ENCODE measurements around the gene TMEM191C.
"Not testable (repeated sequence)": the region's sequence is repeated elsewhere in the genome, so short reads cannot be mapped to it uniquely, and the experiment has no call there.

Gene TMEM191C

DNA sequence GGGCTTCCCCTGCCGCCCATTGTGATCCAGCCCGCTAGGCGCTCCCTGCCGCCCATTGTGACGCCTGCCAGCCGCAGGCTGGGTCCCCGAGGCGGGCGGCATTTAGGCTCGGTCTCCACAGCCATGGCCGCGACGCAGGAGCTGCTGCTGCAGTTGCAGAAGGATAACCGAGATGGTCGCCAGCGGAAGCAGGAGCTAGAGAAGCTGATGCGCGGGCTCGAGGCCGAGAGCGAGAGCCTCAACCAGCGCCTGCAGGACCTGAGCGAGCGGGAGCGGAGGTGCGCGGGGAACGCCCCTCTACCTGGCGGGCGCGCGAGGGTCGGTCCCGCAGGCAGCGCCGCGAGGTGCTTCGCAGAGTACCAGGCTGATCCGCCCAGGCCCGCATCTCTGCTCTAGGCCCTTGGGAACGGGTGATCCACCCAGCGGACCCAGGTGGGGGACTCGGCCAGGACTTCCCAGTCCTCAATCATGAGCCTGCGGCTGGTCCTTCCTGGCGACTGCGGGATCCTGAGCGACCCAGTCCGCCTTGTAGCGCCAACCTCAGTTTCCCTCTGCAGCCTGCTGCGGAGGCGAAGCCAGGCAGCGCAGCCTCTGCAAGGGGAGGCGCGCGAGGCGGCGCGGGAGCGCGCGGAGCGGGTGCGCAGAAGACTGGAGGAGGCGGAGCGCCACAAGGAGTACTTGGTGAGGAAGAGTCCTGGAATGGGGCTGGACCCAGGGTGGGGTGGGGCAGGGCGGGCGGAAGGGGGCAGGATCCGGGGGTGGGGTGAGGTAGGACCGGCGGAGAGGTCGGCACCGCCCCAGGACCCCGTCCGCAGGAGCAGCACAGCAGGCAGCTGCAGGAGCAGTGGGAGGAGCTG, at the start of gene TMEM191C:
Gene TMEM191C (plus strand): TSS at position 51 of the 857 bp plus-strand sequence. CDS start 73 bp downstream, at position 124.
- not testable (repeated sequence) for H3K27ac ChIP-seq

DNA sequence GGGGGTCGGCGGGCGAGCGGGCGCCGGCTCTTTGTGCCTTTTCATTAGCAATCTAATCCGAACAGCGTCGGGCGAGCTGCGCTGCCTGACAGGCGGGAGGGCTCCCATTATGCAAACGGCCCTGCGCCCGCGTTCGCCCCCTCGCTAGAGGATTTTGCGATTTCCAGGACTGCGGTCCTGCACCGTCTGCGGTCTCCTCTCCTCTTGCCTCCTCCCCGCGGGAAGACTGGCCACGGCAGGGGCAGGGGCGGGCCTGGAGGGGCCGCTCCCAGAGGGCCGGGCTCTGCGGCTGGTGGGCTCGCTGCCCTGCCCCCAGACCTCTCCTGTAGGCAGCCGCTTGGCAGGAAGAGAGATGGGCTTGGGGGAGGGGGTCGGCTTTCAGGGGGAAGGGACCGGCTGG, 49.3 kb upstream of the TMEM191C start:
- H3K27ac ChIP-seq = not testable (repeated sequence)

DNA sequence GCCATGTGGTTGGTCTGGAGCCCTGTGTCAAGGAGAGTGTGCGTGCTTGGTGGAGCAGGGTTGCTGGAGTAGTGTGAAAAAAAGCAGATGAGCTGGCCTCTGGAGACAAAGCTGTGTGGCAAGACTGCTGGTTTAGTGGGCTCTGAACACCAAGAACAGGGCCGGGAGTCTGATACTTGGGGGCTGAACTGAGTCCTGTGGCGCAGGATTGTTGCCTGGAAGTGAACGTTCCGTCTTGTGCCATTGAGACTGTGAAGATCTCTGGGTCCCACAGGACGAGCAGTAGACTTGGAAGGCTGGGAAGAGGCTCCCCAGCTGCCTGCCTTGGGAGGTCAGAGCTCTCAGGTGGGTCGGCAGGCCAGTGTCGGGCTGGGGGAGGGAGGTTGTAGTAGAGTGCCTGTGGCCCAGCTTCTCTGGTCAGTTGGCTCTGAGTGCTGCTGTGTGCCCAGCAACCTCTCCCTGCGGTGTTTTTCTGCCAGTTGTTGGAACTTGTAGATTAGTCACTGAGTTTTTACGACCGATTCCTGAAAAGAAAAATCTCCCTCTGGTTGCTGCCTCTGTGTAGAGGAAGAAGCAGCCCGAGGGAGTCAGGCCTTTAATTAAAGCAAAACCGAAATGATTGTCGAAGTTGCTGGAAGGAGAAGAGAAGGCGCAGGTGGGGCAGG, 48.1 kb upstream of the TMEM191C start:
- H3K27ac ChIP-seq = not testable (repeated sequence)

DNA sequence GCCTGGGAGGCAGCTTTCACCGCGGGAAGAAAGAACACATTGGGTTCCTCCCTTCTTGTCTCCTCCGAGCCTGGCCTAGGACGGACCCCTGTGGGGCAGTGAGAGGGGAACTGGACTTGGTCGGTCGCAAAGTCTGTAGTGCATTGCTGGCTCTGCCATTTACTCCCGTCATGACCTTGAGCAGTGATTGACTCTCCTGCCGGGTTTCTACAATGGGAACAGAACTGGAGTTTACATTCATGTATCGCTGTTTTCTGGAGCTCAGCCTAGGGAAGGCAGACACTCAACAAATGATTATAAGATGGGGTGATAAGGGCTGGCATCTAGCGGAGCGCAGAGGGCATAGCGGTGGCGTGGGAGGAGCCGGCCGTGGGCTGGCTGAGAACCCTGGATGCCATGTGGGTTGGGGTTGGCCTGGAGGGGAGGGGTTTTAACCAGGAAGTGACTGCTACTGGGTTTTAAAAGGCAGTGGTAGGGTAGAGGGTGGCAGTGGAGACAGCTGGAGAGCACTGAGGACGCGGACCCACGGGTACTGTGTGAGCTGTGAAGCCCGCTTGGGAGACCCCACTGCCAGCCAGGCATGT, 46.9 kb upstream of the TMEM191C start:
- H3K27ac ChIP-seq = not testable (repeated sequence)

DNA sequence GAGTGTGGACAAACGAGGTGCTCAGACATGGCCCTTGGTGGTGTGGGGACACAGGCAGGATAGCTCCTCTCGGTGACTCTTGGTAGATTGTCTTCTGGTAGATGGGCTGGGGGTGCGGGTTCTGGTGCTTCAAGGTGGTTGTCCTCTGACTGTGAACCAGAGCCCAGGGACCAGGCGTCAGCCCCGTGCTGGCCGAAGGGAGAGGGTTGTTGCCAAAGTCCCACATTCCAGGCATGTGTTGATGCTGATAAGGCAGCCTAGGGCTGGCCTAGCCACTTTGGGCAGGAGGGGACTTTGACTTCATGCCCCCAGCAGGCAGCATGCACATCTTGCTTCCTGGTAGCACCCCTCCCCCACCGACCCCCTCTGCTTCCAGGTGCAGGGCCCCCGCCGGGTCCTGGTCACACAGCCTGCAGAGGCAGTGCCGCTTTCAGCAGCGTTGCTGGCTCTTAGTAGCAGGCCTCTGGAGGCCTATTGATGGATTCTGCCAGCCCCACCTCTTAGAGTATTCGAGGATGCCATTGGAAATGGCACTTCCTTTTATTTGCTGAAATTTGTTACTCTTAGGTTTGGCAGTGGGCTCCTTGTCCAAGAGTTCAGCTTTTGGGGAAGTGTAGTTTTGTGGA, 43.0 kb upstream of the TMEM191C start:
- H3K27ac ChIP-seq = not testable (repeated sequence)

DNA sequence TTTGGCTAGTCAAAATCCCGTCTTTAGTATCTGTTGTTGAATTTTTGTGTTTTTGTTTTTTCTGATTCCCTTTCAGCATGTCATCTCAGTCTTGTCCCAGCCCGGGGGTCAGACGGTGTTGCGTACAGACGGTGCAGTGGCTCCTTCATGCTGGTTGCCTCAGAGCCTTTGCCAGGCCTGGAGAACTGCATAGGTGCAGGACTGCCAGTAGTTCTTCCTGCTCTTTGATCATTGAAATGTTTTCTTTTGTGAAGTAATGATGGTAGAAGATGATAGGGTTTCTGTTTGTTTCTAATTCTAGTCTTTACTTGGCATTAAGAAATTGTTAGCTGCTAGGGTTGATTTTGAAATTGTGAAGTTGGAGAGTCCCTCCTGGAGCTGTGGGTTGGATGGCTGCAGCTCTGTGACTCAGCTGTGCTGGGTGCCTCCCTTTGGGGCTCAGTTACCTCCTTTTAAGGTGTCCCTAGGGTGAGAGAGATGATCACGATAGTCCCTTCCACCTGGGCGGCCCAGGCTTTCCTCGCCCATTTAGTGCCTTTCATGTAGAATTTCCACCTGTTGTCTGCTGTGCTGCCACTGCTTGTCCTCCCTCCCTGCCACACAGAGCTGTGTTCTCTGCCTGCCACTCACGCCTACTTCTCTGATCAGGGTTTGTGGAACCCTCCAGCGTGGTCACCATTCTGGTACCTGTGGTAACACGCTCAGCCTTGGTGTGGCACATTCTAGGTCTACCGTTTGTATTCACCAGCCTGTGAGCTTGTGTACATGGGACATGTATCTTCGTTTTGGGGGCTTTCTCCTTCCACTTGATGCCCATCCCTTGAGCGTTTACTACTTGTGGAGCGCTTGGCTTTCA, 32.6 kb upstream of the TMEM191C start:
- H3K27ac ChIP-seq = not testable (repeated sequence)

- not testable (repeated sequence) for H3K27ac ChIP-seq
Measured at GRCh38 chr22:21435998-21436810, 31.0 kb upstream of the TMEM191C start.

- H3K27ac ChIP-seq = not testable (repeated sequence)
Measured at GRCh38 chr22:21438013-21438412, 29.2 kb upstream of the TMEM191C start.

GRCh38 chr22:21440018-21440636, 27.1 kb upstream of the TMEM191C start:
- not testable (repeated sequence) for H3K27ac ChIP-seq

- not testable (repeated sequence) for H3K27ac ChIP-seq
Measured at GRCh38 chr22:21440676-21441075, 26.5 kb upstream of the TMEM191C start.

- H3K27ac ChIP-seq = not testable (repeated sequence)
Measured at GRCh38 chr22:21441170-21441569, 26.0 kb upstream of the TMEM191C start.

DNA sequence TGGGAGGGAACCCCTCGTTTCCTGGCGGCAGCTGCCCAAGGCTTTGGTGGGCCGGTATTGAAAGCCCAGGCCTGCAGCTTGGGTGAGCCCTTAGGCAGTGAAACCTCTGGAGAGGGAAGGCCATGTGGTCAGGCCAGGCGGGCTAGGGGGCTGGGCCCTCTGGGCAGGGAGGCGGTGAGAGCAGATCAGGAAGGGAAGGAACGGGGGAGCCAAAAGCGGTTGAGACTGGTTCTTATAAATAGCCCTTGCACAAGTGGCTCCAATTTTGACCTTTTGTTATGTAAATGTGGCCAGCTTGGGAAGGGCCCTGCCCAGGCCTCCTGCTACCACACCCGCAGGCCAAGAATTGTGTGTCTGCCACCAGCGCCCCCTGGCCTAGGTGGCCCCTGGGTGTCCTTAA, 25.1 kb upstream of the TMEM191C start:
- not testable (repeated sequence) for H3K27ac ChIP-seq

DNA sequence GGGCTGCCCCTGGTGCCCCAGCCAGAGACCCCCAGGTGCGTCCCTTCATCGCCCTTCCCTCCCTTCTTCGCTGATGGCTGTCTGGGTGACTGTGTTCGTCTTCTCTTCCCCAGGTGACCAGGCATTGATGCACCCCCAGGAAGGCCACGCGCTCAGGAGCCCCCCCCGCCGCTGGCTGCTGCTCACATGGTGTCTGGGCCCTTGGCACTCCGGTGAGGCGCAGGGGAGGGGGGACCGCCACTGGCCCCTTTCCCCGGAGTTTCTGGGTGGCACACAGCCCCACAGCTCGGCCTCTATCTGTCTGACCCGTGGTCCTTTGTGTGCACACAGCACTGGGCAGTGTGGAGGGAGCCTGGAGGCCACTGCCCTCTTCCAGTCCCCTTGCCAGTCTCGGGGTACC, 24.5 kb upstream of the TMEM191C start:
- H3K27ac ChIP-seq = not testable (repeated sequence)

DNA sequence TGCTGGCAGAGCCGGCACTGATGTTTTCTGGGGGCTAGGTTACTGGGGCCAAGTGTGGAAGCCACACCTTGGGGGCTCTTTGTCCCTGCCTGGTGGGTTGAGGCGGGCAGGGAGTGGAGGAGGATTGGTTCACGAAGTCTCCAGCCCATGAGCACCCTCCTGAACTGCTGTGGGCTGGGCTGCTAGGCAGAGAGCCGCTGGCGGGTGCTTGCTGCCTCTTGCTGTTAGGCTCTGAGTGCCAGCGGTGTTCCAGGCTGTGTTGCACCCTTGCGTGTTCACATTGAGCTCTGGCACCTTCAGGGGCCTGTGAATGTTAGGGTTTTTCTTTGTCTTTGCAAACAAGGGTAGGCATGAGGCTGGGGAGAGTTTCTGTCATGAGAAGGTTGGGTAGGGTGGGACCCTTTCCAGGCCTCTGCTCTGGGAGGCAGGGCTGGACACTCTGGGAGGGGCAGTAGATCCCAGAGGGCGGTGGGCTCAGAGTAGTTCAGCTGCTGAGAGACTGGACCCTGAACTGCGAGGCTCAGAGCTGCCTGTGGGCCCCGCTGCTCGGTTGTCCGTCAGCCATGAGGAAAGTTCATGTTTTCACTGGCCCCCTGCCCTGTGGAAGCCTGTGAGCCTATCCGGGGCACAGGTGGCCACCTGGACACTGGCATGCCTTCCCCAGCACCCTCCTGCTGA, 24.0 kb upstream of the TMEM191C start:
- no peak for TF ChIP-seq ZFX (IDR thresholded peaks at IDR 0.05; ENCODE audit: borderline replicate concordance)
- H3K27ac ChIP-seq = no peak overlapping the region

Data from 22Rv1 (cell line).